Fibroblast of lung (primary cell): ENCODE data around the gene PRKCD.

Experiments
- CTCF ChIP-seq, 2 donors: IDR thresholded peaks in 1 of 2; conservative IDR thresholded peaks in 1 of 2; 1 replicate in 1 of 2; 2 replicates in 1 of 2; pipeline ENCODE4 v1.5.1; 2011 to 2012; ENCODE audit warnings: low read length in 2 of 2, control low read depth in 1 of 2, inconsistent platforms in 1 of 2, low read depth in 1 of 2, mild to moderate bottlenecking in 1 of 2
- EZH2 ChIP-seq: IDR thresholded peaks from 2 replicates; pipeline ENCODE4 v1.5.1; 2012; ENCODE audit warnings: low read length, control low read depth, mild to moderate bottlenecking; ENCODE audit errors: missing control alignments

DNA sequence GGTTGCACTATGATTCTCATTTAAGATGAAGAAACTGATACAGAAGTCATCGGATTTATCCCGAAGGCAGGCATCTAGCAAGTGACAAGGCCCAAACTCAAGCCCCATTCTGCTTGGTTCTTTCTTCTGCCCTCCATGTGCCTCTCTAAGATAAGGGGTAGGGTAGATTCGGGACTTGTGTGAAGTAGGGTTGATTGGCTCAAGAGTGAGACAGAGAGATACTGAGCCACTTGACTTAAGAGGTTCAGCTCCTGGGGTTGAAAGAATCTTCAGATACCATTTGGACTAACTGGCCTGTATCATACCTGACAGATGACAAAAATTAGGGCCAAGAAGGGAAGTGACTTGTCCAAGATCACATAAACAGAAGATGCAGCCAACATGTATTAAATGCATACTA lies 31.7 kb upstream of the PRKCD start:
- TF ChIP-seq CTCF (conservative IDR thresholded peaks at IDR 0.05 in 1 of 2, IDR thresholded peaks at IDR 0.05 in 1 of 2; ENCODE audit: low read depth in 1 of 2, low read length in 2 of 2) (no peak), EZH2 (no peak)
